DND-41 (cell line): Measurements from ENCODE around the gene SYNDIG1.

Experiments used
- CTCF ChIP-seq: IDR thresholded peaks from 2 replicates; pipeline ENCODE4 v1.5.1; 2012; ENCODE audit warnings: borderline replicate concordance, low read length, moderate library complexity, mild to moderate bottlenecking; ENCODE audit not compliant: poor library complexity, severe bottlenecking; ENCODE audit errors: extremely low read depth
- EZH2 ChIP-seq: IDR thresholded peaks from 3 replicates; pipeline ENCODE4 v1.6.1; 2012; ENCODE audit warnings: borderline replicate concordance, low read depth, mild to moderate bottlenecking, moderate library complexity, low read length, inconsistent platforms; ENCODE audit not compliant: severe bottlenecking

- TF ChIP-seq CTCF = no peak
- no peak for TF ChIP-seq EZH2
Observed at GRCh38 chr20:24462460-24463010, 6.9 kb upstream of the SYNDIG1 start.
